HG02610 (cell line): ENCODE measurements around the gene THRAP3.

Source experiments
- ATAC-seq: cut with Tn5 transposase; IDR thresholded peaks from one replicate; pipeline ENCODE4 v1.9.1; 2021; ENCODE audit warnings: mild to moderate bottlenecking, moderate library complexity; ENCODE audit not compliant: unreplicated experiment

The THRAP3 gene

GRCh38 chr1:36297062-36297461, 72.8 kb downstream of the THRAP3 start:
- no peak for ATAC-seq

- ATAC-seq: no peak
These were observed 74.4 kb downstream of the THRAP3 start for GRCh38 chr1:36298640-36299039.

DNA sequence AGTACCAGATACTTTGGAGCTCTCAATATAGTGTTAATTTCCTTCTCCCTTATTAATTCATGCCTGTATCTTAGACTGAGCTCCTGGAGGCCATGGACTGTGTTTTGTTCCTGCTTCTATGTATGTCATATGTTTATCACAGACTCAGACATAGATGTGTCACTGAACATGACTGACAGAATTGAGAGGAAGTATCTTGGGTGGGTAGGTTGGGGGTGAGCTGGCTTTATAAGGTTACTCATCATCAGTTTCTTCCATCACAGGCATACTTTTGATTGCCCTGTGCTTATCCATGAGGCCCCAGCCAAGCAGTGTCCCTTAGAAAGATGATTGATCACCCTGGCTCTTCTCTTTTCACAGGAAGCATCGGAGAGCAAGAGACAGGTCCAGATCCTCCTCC, 76.3 kb downstream of the THRAP3 start:
- no peak for ATAC-seq

- ATAC-seq: no peak
These were observed 77.0 kb downstream of the THRAP3 start for GRCh38 chr1:36301220-36301619.

GRCh38 chr1:36303244-36303643, 79.0 kb downstream of the THRAP3 start:
- ATAC-seq: no peak

- no peak for ATAC-seq
These were observed 79.6 kb downstream of the THRAP3 start for GRCh38 chr1:36303650-36304360.

GRCh38 chr1:36304521-36304920, 80.3 kb downstream of the THRAP3 start:
- ATAC-seq: no peak

DNA sequence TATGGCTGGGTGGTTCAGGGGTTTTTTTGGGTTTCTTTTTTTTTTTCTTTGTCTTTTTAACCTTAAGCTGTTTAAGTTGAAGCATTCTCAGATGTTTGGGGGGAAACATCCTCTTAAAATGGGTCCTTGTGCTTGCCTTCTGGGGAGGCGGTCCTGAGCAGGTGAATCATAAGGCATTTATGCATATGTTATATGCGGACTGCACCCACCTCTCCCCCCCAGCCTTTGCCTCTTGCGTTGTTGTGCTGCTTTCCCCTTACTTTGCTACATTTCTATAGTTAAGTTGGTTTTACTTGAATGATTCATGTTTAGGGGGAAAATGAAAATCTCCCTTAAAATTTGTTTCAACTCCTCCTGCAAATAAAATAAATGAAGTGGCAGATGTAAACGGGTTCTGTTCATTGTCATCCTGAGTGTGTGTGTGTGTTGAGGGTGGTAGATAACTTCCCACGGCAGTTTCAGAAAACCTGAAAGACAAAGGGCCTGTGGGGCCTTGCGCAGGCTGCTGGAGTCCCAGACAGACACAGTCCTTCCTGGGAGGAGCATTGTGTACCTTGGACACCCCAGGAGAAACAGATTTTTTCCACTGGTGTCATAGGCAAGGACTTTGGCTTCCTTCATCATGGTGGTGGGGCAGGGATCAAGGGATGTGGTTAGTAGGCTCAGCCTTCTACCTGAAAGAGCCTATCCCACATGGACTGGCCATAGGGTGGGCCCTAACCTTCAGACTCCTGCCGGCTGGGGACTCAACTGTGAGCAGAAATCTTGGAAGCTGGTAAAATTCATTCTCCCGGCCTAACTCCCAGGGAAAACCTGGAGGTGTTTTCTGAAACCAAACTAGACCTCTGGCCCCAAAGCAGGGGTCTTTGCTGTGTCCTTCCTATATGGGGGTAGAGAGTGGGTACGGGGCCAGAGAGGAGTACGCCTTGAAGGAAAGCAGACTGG, 81.0 kb downstream of the THRAP3 start:
- no peak for ATAC-seq

GRCh38 chr1:36305915-36306209, 81.6 kb downstream of the THRAP3 start:
- no peak for ATAC-seq

GRCh38 chr1:36306210-36306901, 82.1 kb downstream of the THRAP3 start, which contains the start of gene SH3D21:
SH3D21 (plus strand) TSS chr1:36306368; CDS start chr1:36306421, 53 bp downstream.
- ATAC-seq: peak; percentile 19

- peak; percentile 96 for ATAC-seq
These were observed 82.7 kb downstream of the THRAP3 start for GRCh38 chr1:36306902-36307456.

- no peak for ATAC-seq
These were observed 83.5 kb downstream of the THRAP3 start for GRCh38 chr1:36307601-36308330.

DNA sequence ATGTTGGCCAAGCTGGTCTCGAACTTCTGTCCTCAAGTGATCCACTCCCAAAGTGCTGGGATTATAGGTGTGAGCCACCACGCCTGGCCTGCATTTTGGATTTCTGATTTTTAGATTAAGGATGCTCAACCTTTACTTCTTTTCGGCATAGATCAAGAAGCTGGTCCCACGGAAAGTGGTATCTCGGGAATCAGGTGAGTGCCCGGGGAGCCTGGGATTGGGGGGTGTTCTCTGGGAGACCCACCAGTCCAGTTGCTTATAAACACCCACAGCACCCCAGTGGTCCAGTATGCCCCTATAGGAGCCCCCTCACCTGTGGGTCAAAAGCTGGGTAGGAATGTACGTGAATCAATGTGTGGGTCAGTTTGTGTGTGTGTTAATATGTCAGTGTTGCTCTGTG, 85.2 kb downstream of the THRAP3 start:
- ATAC-seq: no peak

GRCh38 chr1:36320291-36320761, 96.1 kb downstream of the THRAP3 start:
- ATAC-seq: no peak

DNA sequence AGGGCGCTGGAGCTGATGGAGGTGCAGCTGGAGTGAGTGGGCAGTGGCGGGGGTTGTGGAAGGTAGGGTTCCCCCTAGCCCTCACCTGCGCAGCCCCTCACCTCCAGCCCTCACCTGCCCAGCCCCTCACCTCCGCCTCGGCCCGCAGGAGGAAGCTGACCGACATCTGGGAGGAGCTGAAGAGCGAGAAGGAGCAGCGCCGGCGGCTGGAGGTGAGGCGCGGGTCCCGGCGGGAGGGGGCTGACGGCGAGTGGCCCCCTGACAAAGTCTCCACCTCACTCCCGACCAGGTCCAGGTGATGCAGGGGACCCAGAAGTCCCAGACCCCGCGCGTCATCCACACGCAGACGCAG, 96.5 kb downstream of the THRAP3 start:
- no peak for ATAC-seq

GRCh38 chr1:36321119-36321951, 97.1 kb downstream of the THRAP3 start:
- ATAC-seq: no peak

- ATAC-seq: no peak
These were observed 98.0 kb downstream of the THRAP3 start for GRCh38 chr1:36322041-36322785.

DNA sequence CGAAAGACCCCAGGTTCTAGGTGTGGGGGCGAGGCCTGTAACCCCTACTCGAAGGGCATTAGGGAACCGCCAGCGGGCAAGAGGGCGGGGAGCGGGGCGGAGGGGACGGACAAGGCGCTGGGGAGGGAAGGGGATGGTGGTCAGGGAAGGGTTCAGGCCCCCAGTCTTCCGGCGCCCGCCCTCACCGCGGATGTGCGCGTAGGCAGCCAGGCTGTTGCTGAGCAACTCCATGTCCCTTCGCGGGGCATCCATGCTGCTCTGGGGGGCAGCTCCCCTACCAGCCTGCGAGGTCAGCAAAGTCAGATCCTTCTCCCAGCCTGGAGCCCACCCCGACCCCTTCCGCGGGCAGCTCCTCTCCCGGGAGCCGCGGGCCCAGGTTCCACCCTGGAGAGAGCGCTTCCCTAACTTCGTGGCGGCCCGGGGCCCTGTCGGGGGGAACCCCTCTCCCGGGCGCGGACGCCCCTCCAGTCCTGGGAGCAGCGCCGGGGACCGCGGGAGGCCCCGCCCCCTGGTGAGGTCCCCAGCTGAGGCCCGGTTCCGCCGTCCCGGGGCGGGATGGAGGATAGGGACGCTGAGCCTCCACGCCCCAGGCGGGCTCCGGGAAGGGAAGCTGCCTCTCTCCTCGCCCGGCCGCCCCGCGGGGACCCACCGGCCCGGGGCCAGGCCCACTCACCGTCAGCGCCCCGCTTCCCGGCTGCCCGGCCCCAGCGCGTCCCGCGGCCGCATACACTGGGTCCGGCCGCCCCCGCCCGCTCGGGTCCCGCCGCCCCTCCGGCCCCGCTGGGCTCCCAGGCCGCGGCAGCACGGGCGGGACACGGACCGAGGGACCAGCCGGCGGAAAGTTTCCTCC, 98.8 kb downstream of the THRAP3 start:
- no peak for ATAC-seq
